GM18870 (cell line): Measurements from ENCODE around the gene PAQR9.

Source experiments
- ATAC-seq: cut with Tn5 transposase; IDR thresholded peaks from one replicate; pipeline ENCODE4 v1.9.1; 2021; ENCODE audit warnings: moderate library complexity; ENCODE audit not compliant: unreplicated experiment

PAQR9 gene

GRCh38 chr3:142952272-142953193 lies 10.9 kb downstream of the PAQR9 start:
- no peak for ATAC-seq

GRCh38 chr3:142951794-142952193 lies 11.7 kb downstream of the PAQR9 start:
- ATAC-seq: no peak

- no peak for ATAC-seq
Observed at GRCh38 chr3:142950972-142951371, 12.5 kb downstream of the PAQR9 start.

GRCh38 chr3:142947799-142948575 lies 15.5 kb downstream of the PAQR9 start:
- ATAC-seq: no peak

GRCh38 chr3:142947352-142947751 lies 16.1 kb downstream of the PAQR9 start:
- no peak for ATAC-seq

- no peak for ATAC-seq
Observed at GRCh38 chr3:142946861-142947260, 16.6 kb downstream of the PAQR9 start.

GRCh38 chr3:142945023-142945422 lies 18.5 kb downstream of the PAQR9 start:
- no peak for ATAC-seq

GRCh38 chr3:142944342-142944741 lies 19.1 kb downstream of the PAQR9 start:
- ATAC-seq: no peak

- ATAC-seq: no peak
Observed at GRCh38 chr3:142943870-142944269, 19.6 kb downstream of the PAQR9 start.

- no peak for ATAC-seq
Observed at GRCh38 chr3:142943349-142943748, 20.1 kb downstream of the PAQR9 start.

GRCh38 chr3:142941373-142942123 lies 21.9 kb downstream of the PAQR9 start:
- ATAC-seq: no peak

- no peak for ATAC-seq
Observed at GRCh38 chr3:142940472-142940871, 23.0 kb downstream of the PAQR9 start.

- ATAC-seq: no peak
Observed at GRCh38 chr3:142940000-142940399, 23.5 kb downstream of the PAQR9 start.

GRCh38 chr3:142935963-142936362 lies 27.5 kb downstream of the PAQR9 start:
- no peak for ATAC-seq

- no peak for ATAC-seq
Observed at GRCh38 chr3:142934887-142935269, 28.6 kb downstream of the PAQR9 start.

- ATAC-seq: no peak
Observed at GRCh38 chr3:142934128-142934886, 29.2 kb downstream of the PAQR9 start.

- ATAC-seq: no peak
Observed at GRCh38 chr3:142931222-142931621, 32.3 kb downstream of the PAQR9 start.

- ATAC-seq: no peak
Observed at GRCh38 chr3:142930463-142930862, 33.0 kb downstream of the PAQR9 start.

- ATAC-seq: no peak
Observed at GRCh38 chr3:142929890-142930289, 33.6 kb downstream of the PAQR9 start.

GRCh38 chr3:142929109-142929508 lies 34.4 kb downstream of the PAQR9 start:
- no peak for ATAC-seq
